Activated CD4-positive, CD25-positive, alpha-beta regulatory T cell treated with anti-CD3 and anti-CD28 coated beads, Interleukin-2, amount 50 U/mL, for 72 hours (primary cell): Measurements from ENCODE around the gene ACP4.
"Not testable (repeated sequence)": the region's sequence is repeated elsewhere in the genome, so short reads cannot be mapped to it uniquely, and the experiment has no call there.

Experiments used
- DNase-seq: peaks from one replicate; pipeline ENCODE4 v3.0.0; 2021

The ACP4 gene

GRCh38 chr19:50798659-50799546 is 8.7 kb downstream of the ACP4 start:
- no peak for DNase-seq

GRCh38 chr19:50799547-50799851 is 9.3 kb downstream of the ACP4 start:
- DNase-seq: no peak

DNA sequence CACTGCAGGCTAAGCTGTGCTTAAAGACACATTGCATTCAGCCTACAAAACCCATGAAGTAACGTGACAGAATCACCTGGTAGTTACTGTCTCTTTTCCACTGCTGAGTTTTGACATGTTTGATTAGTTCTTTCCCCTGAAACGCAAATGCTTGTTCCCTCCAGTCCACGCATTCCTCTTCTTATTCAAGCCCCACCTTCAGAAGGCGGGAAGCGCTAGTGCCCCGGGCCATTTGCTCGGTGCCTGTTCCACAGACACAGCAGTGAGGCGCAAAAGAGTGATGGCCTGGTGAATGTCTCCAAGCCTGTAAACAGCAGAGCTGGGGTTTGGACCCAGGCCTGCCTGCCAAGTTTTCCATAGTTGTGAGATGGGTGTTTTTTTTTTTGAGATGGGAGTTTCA is 10.9 kb downstream of the ACP4 start:
- DNase-seq: no peak

GRCh38 chr19:50803633-50804419 is 13.6 kb downstream of the ACP4 start:
- DNase-seq: no peak

DNA sequence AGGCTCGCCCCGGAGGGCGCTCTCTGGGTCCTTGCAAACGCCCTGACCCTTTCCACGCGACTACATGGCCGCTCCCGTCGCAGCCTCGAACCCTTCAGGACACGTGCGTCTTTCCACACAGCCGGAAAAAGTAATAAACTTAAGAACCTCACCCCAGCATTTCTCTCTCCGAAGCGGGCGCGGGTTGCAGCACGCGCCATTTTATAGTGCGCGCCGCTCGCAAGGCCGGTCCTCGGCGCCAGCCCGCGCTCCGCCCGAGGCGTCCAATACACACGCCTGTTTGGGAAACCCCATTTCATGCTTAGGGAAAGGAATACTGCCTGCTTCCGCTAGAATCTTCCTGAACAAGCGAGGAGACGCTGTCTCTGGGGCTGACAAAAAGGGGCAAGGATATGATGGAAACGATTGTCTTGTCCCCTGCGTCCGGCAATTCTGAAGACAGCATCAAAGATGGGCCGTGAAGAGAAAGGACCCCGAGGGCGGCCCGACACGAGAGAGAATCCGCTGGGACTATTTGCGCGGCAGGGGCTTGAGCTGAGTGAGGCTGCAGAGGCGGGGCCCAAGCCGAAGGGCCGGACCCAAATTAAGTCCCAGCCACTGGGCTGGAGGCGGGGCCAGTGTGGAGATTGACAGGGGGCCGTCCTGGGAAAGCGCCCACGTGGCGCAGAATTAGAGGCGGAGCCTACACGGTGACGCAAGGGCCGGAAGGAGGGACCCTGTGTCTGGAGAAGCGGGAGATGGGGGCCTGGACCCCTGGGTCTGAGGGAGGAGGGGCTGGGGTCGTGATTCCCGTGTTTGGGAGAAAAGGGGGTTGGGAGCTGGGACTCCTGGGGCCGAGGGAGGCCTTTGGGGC is 14.4 kb downstream of the ACP4 start:
- peak; percentile 98 for DNase-seq

GRCh38 chr19:50808856-50809255 is 18.6 kb downstream of the ACP4 start:
- DNase-seq: no peak

- not testable (repeated sequence) for DNase-seq
Observed at GRCh38 chr19:50811622-50812238, 21.5 kb downstream of the ACP4 start.

GRCh38 chr19:50812474-50812873 is 22.3 kb downstream of the ACP4 start:
- no peak for DNase-seq

- DNase-seq: no peak
Observed at GRCh38 chr19:50814883-50815282, 24.7 kb downstream of the ACP4 start.

- no peak for DNase-seq
Observed at GRCh38 chr19:50815439-50815838, 25.2 kb downstream of the ACP4 start.

DNA sequence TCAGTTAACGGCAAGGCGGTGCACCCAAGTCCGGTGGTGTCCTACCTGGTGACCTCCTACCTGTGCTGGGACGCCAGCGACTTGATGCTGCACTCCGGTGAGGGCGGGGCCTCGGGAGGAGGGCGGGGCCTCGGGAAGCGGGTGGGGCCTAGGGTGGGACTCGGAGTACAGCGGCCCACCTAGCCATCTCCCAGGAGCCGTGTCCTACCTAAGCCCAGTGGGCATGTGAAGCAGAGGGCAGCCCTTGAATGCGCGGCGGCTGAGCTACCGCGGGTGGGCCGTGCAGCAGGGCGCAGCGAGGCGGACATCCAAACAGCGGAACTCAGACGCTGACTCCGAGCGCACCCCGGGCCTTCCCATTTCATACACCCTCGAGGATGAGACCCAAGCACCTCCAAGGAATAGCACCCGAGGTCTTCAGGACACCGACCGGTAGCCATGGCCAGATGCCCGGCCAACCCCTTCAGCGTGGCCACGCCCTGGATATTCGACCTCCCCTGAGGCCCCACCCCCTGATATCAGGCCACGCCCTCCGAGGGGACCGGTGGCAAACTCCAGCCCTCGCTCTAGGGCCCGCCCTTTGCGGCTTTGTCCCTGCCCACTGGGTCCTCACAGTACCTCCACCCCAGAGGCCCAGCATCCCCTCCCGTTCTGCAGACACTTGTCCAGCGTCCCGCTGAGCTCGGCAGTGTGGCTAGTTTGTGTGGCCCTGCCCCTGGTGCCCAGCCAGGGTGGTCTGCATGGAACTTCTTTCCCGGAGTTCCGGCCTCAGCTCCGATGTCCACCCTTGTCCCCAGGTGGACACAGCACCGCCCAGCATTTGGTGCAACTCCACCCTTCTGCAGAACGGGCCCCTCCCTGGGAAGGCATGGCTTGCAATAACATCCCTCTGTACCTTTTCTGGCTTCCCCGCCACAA is 28.0 kb downstream of the ACP4 start:
- peak; percentile 64 for DNase-seq

DNA sequence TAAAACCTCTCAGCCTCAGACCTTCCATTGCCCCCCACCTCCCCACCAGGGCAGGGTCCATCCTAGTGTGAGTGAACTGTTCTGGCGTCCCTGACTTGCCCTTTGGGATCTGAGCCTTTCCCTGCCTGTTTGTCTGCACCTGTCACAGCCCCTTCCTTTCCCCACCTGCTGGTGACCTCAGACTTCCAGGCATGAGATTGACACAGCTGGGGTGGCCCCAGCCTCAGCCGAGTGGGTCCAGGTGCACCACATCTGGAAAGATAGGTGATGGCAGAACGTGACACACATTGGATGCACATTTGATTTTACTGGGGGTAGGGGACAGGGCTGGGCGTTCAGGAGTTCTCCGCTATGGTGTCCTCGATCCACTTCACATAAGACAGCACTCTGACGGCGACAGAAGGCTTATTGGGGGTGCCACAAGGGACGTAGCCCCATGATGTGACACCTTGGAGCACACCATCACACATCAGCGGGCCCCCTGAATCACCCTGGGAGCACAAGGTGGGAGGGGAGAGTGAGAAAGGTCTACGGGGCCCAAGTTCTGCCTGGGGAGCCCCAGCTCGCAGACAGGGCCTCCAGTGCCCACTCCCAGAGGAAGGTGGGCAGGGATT is 28.8 kb downstream of the ACP4 start:
- no peak for DNase-seq

DNA sequence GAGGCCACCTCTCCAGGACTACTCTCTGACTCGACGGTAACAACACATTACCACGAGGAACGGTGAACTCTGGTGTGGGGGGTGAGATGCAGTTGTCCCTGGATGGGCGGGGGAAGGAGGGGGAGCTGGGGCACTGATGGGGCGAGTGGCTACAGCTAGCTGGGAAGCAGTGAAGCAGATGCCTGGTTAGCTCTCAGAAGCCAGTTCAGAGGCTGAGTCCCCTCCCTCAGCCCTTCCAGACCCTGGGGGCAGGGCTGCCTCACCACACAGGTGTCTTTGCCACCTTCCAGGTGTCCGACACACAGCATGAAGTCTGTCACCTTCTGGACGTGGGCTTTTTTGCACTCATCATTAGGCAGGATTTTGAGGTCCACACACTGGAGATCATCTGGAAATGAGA is 29.4 kb downstream of the ACP4 start:
- no peak for DNase-seq

DNA sequence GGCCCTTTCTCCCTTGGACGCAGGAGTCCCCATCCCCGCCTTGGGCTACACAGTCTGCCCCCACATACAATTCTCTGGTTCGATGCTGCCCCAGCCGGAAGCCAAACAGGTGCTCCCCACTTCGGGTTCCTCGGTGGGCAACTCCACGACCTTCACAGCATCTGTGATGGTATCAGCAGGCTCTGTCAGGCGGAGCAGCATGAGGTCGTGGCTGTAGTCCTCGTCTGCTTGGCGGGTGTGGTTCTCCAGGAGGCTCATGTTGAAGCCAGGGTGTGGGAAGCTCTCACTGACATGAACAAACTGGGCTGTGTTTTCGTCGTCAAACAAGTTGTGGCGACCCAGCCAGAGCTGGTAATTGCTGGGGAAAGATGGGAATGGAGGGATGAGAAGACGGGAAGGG is 29.9 kb downstream of the ACP4 start:
- no peak for DNase-seq

GRCh38 chr19:50820549-50821247 is 30.5 kb downstream of the ACP4 start:
- no peak for DNase-seq

- DNase-seq: no peak
Observed at GRCh38 chr19:50821248-50821612, 31.0 kb downstream of the ACP4 start.

DNA sequence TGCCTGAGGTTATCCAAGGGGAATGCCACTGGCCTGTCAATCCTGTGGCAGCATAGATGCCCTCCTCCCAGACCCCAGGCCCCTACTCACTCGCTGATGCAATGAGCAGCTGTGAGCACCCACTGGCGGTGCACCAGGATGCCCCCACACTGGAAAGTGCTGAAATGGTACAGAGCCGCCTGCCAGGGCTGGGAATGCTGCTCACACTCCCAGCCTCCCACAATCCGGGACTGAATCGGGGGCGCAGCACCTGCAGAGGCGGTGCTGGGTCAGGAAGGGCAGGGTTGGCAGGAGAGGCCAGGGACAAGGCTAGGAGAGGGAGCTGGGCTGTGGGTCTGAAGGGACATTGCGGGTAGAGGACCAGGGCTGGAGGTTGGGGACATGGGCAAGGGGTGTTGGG is 31.4 kb downstream of the ACP4 start:
- no peak for DNase-seq

GRCh38 chr19:50822661-50823208 is 32.5 kb downstream of the ACP4 start:
- DNase-seq: no peak

- DNase-seq: no peak
Observed at GRCh38 chr19:50823389-50824042, 33.3 kb downstream of the ACP4 start, which contains the start of gene KLK1. Gene KLK1 (minus strand): TSS chr19:50823787. CDS start chr19:50823748, 39 bp downstream.
